ENCODE results near the gene STAP1.

STAP1 gene

GRCh38 chr4:67565284-67565683, 6.8 kb downstream of the STAP1 start:
- TF ChIP-seq CTCF (conservative IDR thresholded peaks at IDR 0.05), result no peak
- no peak overlapping the region for H3K27ac ChIP-seq

- TF ChIP-seq CTCF (conservative IDR thresholded peaks at IDR 0.05), result no peak
- no peak overlapping the region for H3K27ac ChIP-seq
Observed at GRCh38 chr4:67566335-67566734, 7.8 kb downstream of the STAP1 start.

- TF ChIP-seq CTCF (conservative IDR thresholded peaks at IDR 0.05), result no peak
Observed at GRCh38 chr4:67568820-67569219, 10.3 kb downstream of the STAP1 start.

GRCh38 chr4:67570537-67570936, 12.0 kb downstream of the STAP1 start:
- H3K27ac ChIP-seq, result no peak overlapping the region
- no peak for TF ChIP-seq CTCF (conservative IDR thresholded peaks at IDR 0.05)

More at GRCh38 chr4:67568820-67569219, 10.3 kb downstream of the STAP1 start:
- H3K27ac ChIP-seq, result no peak overlapping the region

- TF ChIP-seq CTCF (conservative IDR thresholded peaks at IDR 0.05), result no peak
- no peak overlapping the region for H3K27ac ChIP-seq
Observed at GRCh38 chr4:67571975-67572374, 13.4 kb downstream of the STAP1 start.

GRCh38 chr4:67573193-67573592, 14.7 kb downstream of the STAP1 start:
- H3K27ac ChIP-seq, result no peak overlapping the region
- no peak for TF ChIP-seq CTCF (conservative IDR thresholded peaks at IDR 0.05)

GRCh38 chr4:67575232-67576058, 16.9 kb downstream of the STAP1 start:
- no peak overlapping the region for H3K27ac ChIP-seq

More at GRCh38 chr4:67575232-67576058, 16.9 kb downstream of the STAP1 start:
- TF ChIP-seq CTCF (conservative IDR thresholded peaks at IDR 0.05), result no peak

Measured in VCaP (cell line).